Tibial nerve (tissue), 4 donors: ENCODE results near the gene VOPP1.

Source experiments
- CTCF ChIP-seq, 5 experiments: fragments of 200-600 bp in 3 of 5; fragments of 450-650 bp in 2 of 5; sonication (generic) in 3 of 5; IDR thresholded peaks; one replicate each; pipeline ENCODE4 v1.5.1; 2016 to 2019; ENCODE audit warnings: antibody characterized with exemption in 5 of 5, mild to moderate bottlenecking in 3 of 5, moderate library complexity in 2 of 5
- EP300 ChIP-seq, 2 donors: sonication (generic); formaldehyde crosslinking; IDR thresholded peaks; one replicate each; pipeline ENCODE4 v1.6.1; 2017; ENCODE audit warnings: antibody characterized with exemption in 2 of 2, mild to moderate bottlenecking in 1 of 2
- POLR2A ChIP-seq, 2 donors: fragments of 450-650 bp; IDR thresholded peaks; one replicate each; pipeline ENCODE4 v1.6.1; 2017; ENCODE audit warnings: antibody characterized with exemption in 2 of 2, mild to moderate bottlenecking in 2 of 2, moderate library complexity in 2 of 2

- TF ChIP-seq POLR2A (IDR thresholded peaks at IDR 0.05) (no peak), CTCF (IDR thresholded peaks at IDR 0.05) (no peak), EP300 (IDR thresholded peaks at IDR 0.05) (no peak)
Observed at GRCh38 chr7:55483046-55483445, 89.3 kb downstream of the VOPP1 start.
